NCI-H2171 treated with DMSO at 0.1 percent for 48 hours (cell line): ENCODE data around the gene ATP8A2.
"Not testable (repeated sequence)": the region's sequence is repeated elsewhere in the genome, so short reads cannot be mapped to it uniquely, and the experiment has no call there.

Experiments used
- DNase-seq: peaks from one replicate; lab custom pipeline; 2025; lab: John Stamatoyannopoulos, UW

The ATP8A2 gene

GRCh38 chr13:26071691-26072090, 699.9 kb downstream of the ATP8A2 start:
- no peak for DNase-seq

GRCh38 chr13:26072335-26072734, 700.6 kb downstream of the ATP8A2 start:
- DNase-seq, result not testable (repeated sequence)

GRCh38 chr13:26074706-26075105, 702.9 kb downstream of the ATP8A2 start:
- no peak for DNase-seq
